B cell (primary cell): ENCODE results near the gene SCFD2.

Source experiments
- CTCF ChIP-seq: fragments of 200-600 bp; IDR thresholded peaks from one replicate; pipeline ENCODE4 v1.8.0; 2022; ENCODE audit warnings: antibody characterized with exemption, mild to moderate bottlenecking
- EZH2 ChIP-seq: IDR thresholded peaks from 2 replicates; pipeline ENCODE4 v1.6.1; 2012; ENCODE audit warnings: borderline replicate concordance, low read depth, mild to moderate bottlenecking, moderate library complexity, low read length; ENCODE audit not compliant: insufficient read depth, poor library complexity, severe bottlenecking

- TF ChIP-seq CTCF (no peak), EZH2 (no peak)
These were observed 531.8 kb downstream of the SCFD2 start for GRCh38 chr4:52833941-52834525.
